ENCODE data around the gene CRELD2.

The CRELD2 gene

DNA sequence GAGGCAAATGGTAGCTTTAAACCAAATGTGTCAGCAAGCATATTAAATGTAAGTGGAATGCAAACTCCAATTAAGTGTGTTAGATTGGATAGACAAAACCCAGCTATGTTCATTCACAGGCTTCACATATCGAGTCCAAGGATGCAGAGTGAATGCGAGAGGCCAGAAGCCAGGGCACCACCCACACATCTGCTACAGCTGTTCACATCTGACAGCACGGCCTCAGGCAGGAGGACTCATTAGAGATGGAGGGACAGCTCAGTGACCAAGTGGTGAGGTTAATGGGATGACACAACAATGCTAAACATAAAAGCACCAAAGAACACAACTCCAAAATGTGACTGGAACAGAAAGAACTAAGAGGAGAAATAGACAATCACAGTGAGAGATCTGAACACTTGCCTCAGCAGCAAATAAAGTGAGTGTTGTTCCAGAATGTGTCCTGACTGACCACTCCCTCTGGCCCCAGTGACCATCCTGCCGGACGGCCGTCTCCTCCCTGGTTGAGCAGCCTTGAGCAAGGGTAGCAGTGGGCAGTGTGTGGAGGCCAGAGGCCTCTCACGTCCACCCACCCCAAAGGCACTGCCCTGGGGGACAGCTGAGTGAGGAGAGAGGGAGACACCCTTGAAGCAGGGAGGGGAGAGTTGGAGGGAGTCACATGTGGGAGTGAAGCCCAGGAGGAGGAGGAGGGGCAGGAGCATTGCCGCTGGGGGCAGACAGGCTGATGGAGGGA, 23.9 kb upstream of the CRELD2 start:
- DNase-seq (ENCODE audit: low read depth, low spot score) = no peak
- Histone ChIP-seq H3K9ac (ENCODE audit: insufficient read length) (no peak overlapping the region), H3K9me3 (ENCODE audit: low read depth, low read length) (no peaks in the 10 kb centered on the region), H3K36me3 (ENCODE audit: insufficient read depth, low read length) (peaks cover 30% of the 10 kb centered on the region; the same call in 1 of the 2 replicates), H3K4me3 (no peak overlapping the region), H3K27ac (no peak overlapping the region)
- no peak for TF ChIP-seq EZH2 (IDR thresholded peaks at IDR 0.05)

- Histone ChIP-seq H3K36me3 (ENCODE audit: insufficient read depth, low read length) (peaks cover 24% of the 10 kb centered on the region; the same call in 1 of the 2 replicates), H3K4me3 (no peak overlapping the region), H3K9ac (ENCODE audit: insufficient read length) (no peak overlapping the region), H3K9me3 (ENCODE audit: low read depth, low read length) (no peaks in the 10 kb centered on the region), H3K27ac (no peak overlapping the region)
- DNase-seq (ENCODE audit: low read depth, low spot score) = no peak
- TF ChIP-seq POLR2AphosphoS5 (IDR thresholded peaks at IDR 0.05; ENCODE audit: borderline replicate concordance, low read depth, low read length) (no peak), FOXP2 (optimal IDR thresholded peaks at IDR 0.05; ENCODE audit: control extremely low read depth, extremely low read length, insufficient read depth) (no peak), EZH2 (IDR thresholded peaks at IDR 0.05) (no peak)
Observed at GRCh38 chr22:49896201-49896600, 22.2 kb upstream of the CRELD2 start.

- H3K4me3 ChIP-seq = no peak overlapping the region
- DNase-seq (ENCODE audit: low read depth, low spot score) = no peak
- no peak overlapping the region for H3K27ac ChIP-seq
- H3K36me3 ChIP-seq (ENCODE audit: insufficient read depth, low read length) = peaks cover 28% of the 10 kb centered on the region; the same call in 1 of the 2 replicates
- TF ChIP-seq POLR2AphosphoS5 (IDR thresholded peaks at IDR 0.05; ENCODE audit: borderline replicate concordance, low read depth, low read length) (no peak), FOXP2 (optimal IDR thresholded peaks at IDR 0.05; ENCODE audit: control extremely low read depth, extremely low read length, insufficient read depth) (no peak), EZH2 (IDR thresholded peaks at IDR 0.05) (no peak)
- no peak overlapping the region for H3K9ac ChIP-seq (ENCODE audit: insufficient read length)
- no peaks in the 10 kb centered on the region for H3K9me3 ChIP-seq (ENCODE audit: low read depth, low read length)
Observed at GRCh38 chr22:49897015-49897684, 21.3 kb upstream of the CRELD2 start.

- peaks cover 39% of the 10 kb centered on the region for H3K36me3 ChIP-seq (ENCODE audit: insufficient read depth, low read length)
- no peaks in the 10 kb centered on the region for H3K9me3 ChIP-seq (ENCODE audit: low read depth, low read length)
- DNase-seq (ENCODE audit: low read depth, low spot score) = no peak
- H3K9ac ChIP-seq (ENCODE audit: insufficient read length) = no peak overlapping the region
- TF ChIP-seq FOXP2 (optimal IDR thresholded peaks at IDR 0.05; ENCODE audit: control extremely low read depth, extremely low read length, insufficient read depth) (no peak), EZH2 (IDR thresholded peaks at IDR 0.05) (no peak), POLR2AphosphoS5 (IDR thresholded peaks at IDR 0.05; ENCODE audit: borderline replicate concordance, low read depth, low read length) (no peak)
- H3K27ac ChIP-seq = no peak overlapping the region
- H3K4me3 ChIP-seq = no peak overlapping the region
Observed at GRCh38 chr22:49899530-49899929, 18.9 kb upstream of the CRELD2 start.

GRCh38 chr22:49900441-49901230, 17.8 kb upstream of the CRELD2 start:
- Histone ChIP-seq H3K9me3 (ENCODE audit: low read depth, low read length) (no peaks in the 10 kb centered on the region), H3K4me3 (no peak overlapping the region), H3K27ac (no peak overlapping the region), H3K9ac (ENCODE audit: insufficient read length) (no peak overlapping the region), H3K36me3 (ENCODE audit: insufficient read depth, low read length) (peaks cover 37% of the 10 kb centered on the region)
- DNase-seq (ENCODE audit: low read depth, low spot score) = no peak
- TF ChIP-seq FOXP2 (optimal IDR thresholded peaks at IDR 0.05; ENCODE audit: control extremely low read depth, extremely low read length, insufficient read depth) = no peak
- no peak for TF ChIP-seq EZH2 (IDR thresholded peaks at IDR 0.05)
- peak; percentile 19; the same call in 1 of the 2 replicates for TF ChIP-seq POLR2AphosphoS5 (IDR thresholded peaks at IDR 0.05; ENCODE audit: borderline replicate concordance, low read depth, low read length)

GRCh38 chr22:49901457-49901856, 17.0 kb upstream of the CRELD2 start:
- Histone ChIP-seq H3K4me3 (no peak overlapping the region), H3K9ac (ENCODE audit: insufficient read length) (no peak overlapping the region), H3K36me3 (ENCODE audit: insufficient read depth, low read length) (peaks cover 37% of the 10 kb centered on the region), H3K9me3 (ENCODE audit: low read depth, low read length) (no peaks in the 10 kb centered on the region), H3K27ac (no peak overlapping the region)
- TF ChIP-seq EZH2 (IDR thresholded peaks at IDR 0.05) (no peak), POLR2AphosphoS5 (IDR thresholded peaks at IDR 0.05; ENCODE audit: borderline replicate concordance, low read depth, low read length) (no peak), FOXP2 (optimal IDR thresholded peaks at IDR 0.05; ENCODE audit: control extremely low read depth, extremely low read length, insufficient read depth) (no peak)
- no peak for DNase-seq (ENCODE audit: low read depth, low spot score)

DNA sequence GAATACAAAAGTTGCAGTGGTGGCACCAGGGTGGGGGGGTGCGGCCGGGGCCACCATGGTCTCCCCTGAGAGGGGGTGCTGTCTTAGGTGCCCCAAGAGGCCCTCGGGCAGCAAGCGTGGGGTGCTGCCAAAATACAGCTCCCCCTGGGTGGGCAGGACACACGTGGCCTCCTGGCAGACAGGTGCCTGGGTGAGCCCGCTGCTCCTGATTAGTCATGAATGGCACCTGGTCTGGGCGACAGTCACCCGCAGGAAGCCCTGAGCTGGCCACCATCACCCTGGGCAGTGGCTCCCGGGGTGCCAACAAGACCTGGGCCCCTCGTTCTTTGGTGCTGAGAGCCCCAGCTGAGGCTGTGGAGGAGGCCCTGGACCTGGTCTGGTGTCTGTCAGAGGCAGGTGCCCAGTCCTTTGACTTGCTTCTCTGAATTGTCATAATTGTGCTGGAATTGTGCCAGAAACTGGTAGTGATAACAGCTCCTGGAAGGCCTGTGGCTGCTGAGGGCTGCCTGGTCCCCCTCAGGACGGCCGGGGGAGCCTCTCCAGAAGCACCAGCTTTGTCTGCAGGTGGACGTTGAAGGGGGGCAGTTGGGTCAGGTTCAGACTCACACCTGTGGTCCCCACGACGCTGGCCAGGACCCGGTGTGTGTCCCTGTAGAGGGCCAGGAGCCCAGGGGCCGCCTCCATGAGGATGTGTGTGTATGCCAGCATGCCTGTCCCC, 15.0 kb upstream of the CRELD2 start:
- TF ChIP-seq EZH2 (IDR thresholded peaks at IDR 0.05) (no peak), POLR2AphosphoS5 (IDR thresholded peaks at IDR 0.05; ENCODE audit: borderline replicate concordance, low read depth, low read length) (no peak), FOXP2 (optimal IDR thresholded peaks at IDR 0.05; ENCODE audit: control extremely low read depth, extremely low read length, insufficient read depth) (no peak)
- H3K4me3 ChIP-seq = no peak overlapping the region
- H3K36me3 ChIP-seq (ENCODE audit: insufficient read depth, low read length) = peaks cover 31% of the 10 kb centered on the region
- H3K27ac ChIP-seq = no peak overlapping the region
- no peak for DNase-seq (ENCODE audit: low read depth, low spot score)
- no peaks in the 10 kb centered on the region for H3K9me3 ChIP-seq (ENCODE audit: low read depth, low read length)
- no peak overlapping the region for H3K9ac ChIP-seq (ENCODE audit: insufficient read length)

GRCh38 chr22:49904040-49904369, 14.4 kb upstream of the CRELD2 start:
- Histone ChIP-seq H3K4me3 (no peak overlapping the region), H3K9ac (ENCODE audit: insufficient read length) (no peak overlapping the region), H3K27ac (no peak overlapping the region), H3K9me3 (ENCODE audit: low read depth, low read length) (no peaks in the 10 kb centered on the region), H3K36me3 (ENCODE audit: insufficient read depth, low read length) (peaks cover 31% of the 10 kb centered on the region)
- TF ChIP-seq POLR2AphosphoS5 (IDR thresholded peaks at IDR 0.05; ENCODE audit: borderline replicate concordance, low read depth, low read length) = no peak
- TF ChIP-seq FOXP2 (optimal IDR thresholded peaks at IDR 0.05; ENCODE audit: control extremely low read depth, extremely low read length, insufficient read depth) = no peak
- no peak for TF ChIP-seq EZH2 (IDR thresholded peaks at IDR 0.05)
- no peak for DNase-seq (ENCODE audit: low read depth, low spot score)

Measured in SK-N-MC (cell line).